HEK293T (cell line): Measurements from ENCODE around the gene PXMP4.
"Not testable (repeated sequence)": the region's sequence is repeated elsewhere in the genome, so short reads cannot be mapped to it uniquely, and the experiment has no call there.

Experiments
- PKNOX1 ChIP-seq: fragments of 450-650 bp; IDR thresholded peaks from 2 replicates; pipeline ENCODE4 v1.6.1; 2016
- SP1 ChIP-seq: fragments of 450-650 bp; IDR thresholded peaks from 2 replicates; pipeline ENCODE4 v1.6.1; 2017
- SUZ12 ChIP-seq: fragments of 450-650 bp; IDR thresholded peaks from 2 replicates; pipeline ENCODE4 v1.6.1; 2016; ENCODE audit warnings: mild to moderate bottlenecking
- ZNF384 ChIP-seq: fragments of 450-650 bp; IDR thresholded peaks from 2 replicates; pipeline ENCODE4 v1.6.1; 2016

- TF ChIP-seq ZNF384, SP1, SUZ12, PKNOX1: not testable (repeated sequence)
Observed at GRCh38 chr20:33700696-33701441, 19.2 kb downstream of the PXMP4 start.
